Fibroblast of the aortic adventitia (primary cell): ENCODE measurements around the gene SPESP1. TPM values are rescaled to one million over a fixed set of nuclear protein-coding genes. Genes with fewer than 3 reads are reported as not detected.
A peak's percentile ranks its signal among the peaks of the same experiment; 100 is the strongest.

Source experiments
- DNase-seq: peaks from one replicate; pipeline ENCODE4 v3.0.0-alpha.2; 2010; ENCODE audit warnings: low read depth
- H3K4me3 ChIP-seq: 2 replicates; pipeline ENCODE4 v1.5.1; 2011; ENCODE audit warnings: low read depth, mild to moderate bottlenecking, control low read depth, low read length, moderate library complexity
- total RNA-seq: library from RNA; depleted of rRNA; stranded (reverse); fragments of >200 nt; gene quantifications from 2 replicates; pipeline ENCODE4 v1.2.3, GENCODE V29; 2012; ENCODE audit warnings: low replicate concordance
- TF ChIP-seq, protein P1 (sequence below): IDR thresholded peaks from 2 replicates; pipeline ENCODE4 v1.5.1; 2011; ENCODE audit warnings: mild to moderate bottlenecking, low read length, control low read depth, inconsistent platforms; ENCODE audit not compliant: insufficient read depth

The SPESP1 gene
- total RNA-seq, 1 donor, result 5.6 TPM

DNA sequence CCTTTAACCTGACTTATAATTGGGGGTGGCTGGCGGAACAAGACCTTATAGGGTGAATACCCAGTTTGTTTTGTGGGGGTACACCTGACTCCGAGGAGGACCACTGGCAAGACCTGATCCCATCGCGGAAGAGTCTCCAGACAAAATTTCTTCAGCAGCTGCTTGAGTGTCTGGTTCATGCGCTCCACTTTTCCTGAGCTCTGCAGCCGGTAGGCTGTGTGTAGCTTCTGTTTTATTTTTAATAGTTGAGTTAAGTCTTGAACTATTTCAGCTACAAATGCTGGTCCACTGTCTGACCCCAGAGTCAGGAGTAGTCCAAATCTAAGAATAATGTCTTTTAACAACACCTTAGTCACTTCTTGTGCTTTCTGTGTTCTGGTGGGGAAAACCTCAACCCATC is 63.0 kb downstream of the SPESP1 start:
- no peak overlapping the region for H3K4me3 ChIP-seq
- DNase-seq, result no peak
- TF ChIP-seq, protein P1, sequence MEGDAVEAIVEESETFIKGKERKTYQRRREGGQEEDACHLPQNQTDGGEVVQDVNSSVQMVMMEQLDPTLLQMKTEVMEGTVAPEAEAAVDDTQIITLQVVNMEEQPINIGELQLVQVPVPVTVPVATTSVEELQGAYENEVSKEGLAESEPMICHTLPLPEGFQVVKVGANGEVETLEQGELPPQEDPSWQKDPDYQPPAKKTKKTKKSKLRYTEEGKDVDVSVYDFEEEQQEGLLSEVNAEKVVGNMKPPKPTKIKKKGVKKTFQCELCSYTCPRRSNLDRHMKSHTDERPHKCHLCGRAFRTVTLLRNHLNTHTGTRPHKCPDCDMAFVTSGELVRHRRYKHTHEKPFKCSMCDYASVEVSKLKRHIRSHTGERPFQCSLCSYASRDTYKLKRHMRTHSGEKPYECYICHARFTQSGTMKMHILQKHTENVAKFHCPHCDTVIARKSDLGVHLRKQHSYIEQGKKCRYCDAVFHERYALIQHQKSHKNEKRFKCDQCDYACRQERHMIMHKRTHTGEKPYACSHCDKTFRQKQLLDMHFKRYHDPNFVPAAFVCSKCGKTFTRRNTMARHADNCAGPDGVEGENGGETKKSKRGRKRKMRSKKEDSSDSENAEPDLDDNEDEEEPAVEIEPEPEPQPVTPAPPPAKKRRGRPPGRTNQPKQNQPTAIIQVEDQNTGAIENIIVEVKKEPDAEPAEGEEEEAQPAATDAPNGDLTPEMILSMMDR, result no peak

DNA sequence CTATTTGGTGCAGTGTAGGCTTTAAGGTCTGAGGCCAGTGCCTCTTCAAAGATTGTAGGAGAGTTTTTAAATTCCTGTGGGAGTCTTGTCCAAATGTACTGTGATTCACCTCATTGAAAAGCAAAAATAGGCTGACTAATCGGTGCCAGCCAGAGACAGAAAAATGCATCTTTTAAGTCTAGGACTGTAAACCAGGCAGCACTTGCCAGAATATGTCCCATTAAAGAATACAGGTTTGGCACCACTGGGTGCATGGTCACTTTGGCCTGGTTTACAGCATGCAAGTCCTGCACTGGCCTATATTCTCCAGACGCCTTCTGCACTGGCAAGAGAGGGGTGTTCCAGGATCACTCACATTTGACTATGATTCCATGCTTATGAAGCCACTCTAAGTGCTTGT is 63.8 kb downstream of the SPESP1 start:
- DNase-seq, result peak; percentile 52
- TF ChIP-seq, protein P1, result no peak
- no peak overlapping the region for H3K4me3 ChIP-seq

DNA sequence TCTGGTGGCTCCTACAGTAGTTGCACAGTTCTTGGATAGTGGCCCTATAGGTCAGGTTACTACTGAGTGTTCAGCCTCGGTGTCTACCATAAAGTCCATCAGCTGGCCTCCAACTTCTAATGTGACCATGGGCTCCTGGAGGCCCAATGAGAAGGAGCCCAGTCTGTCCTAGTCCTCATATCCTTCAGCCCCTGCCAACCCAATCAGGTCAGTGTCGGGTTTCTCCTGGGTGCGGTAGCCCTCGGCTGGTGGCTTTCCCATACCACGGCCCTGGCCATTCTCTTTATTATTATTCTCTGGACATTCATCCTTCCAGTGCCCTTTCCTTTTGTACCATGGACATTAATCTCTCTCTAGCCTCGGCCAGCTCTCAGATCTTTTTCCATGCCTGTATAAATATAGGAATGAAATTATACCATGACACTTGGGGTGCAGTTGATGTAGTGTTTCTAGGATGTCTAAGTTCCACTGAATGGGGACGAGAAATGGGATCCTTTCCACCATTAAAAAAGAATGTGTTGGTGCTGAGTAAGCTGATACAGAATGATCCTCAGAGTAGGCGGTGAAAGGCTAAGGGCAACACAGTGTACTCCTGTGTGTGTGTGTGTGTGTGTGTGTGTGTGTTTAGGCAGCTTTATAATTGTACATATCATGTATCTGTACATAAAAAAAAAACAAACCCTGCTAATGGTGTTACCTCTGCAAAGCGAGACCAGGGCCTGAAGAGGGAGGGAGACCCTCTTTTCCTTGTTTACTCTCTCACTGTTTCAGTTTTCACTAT is 64.8 kb downstream of the SPESP1 start:
- no peak for DNase-seq
- H3K4me3 ChIP-seq, result no peak overlapping the region
- TF ChIP-seq, protein P1, result no peak

Other genes starting within 250 kb of the SPESP1 start
- 41.0 and 123 TPM in 2 replicates for gene ANP32A, start 109.6 kb upstream of the SPESP1 start, total RNA-seq
- 0.08 and 0.27 TPM in 2 replicates for gene NOX5, start 84.2 kb downstream of the SPESP1 start, total RNA-seq
- gene GLCE, start 230.1 kb downstream of the SPESP1 start, total RNA-seq, result 8.3 and 24.4 TPM in 2 replicates